Measurements from ENCODE around the gene EPHA2. TPM values are rescaled to one million over a fixed set of nuclear protein-coding genes. Genes with fewer than 3 reads are reported as not detected.

The EPHA2 gene
- total RNA-seq, 2 donors from 2014 or later, result 20.3 to 32.9 TPM

DNA sequence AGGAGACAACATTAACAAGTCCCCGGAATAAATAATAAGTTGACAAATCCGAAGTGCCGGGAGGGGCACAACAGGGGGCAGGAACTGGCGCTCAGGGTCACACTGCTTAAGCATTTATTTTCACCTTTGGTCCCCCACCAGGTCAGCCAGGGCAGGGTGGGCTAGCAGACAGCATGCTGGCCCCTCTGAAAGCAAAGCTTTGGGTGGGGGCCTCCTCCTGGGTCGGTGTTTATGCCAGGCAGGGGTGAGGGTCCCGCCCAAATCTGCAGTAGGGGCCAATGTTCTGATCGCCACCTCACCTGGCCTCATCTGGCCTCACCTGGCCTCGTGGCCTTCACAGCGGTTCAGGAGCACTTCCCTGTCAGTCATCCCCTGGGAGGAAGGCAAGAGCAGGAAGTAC is 74.2 kb downstream of the EPHA2 start:
- DNase-seq (ENCODE audit: low spot score) (no peak), ATAC-seq (ENCODE audit: insufficient number of reproducible peaks, low FRiP score, low read depth) (no peak)
- Histone ChIP-seq H3K4me3 (no peak overlapping the region), H3K36me3 (no peaks in the 10 kb centered on the region), H3K9me3 (no peaks in the 10 kb centered on the region), H3K27me3 (replicated peaks; ENCODE audit: insufficient read depth) (no peaks in the 10 kb centered on the region), H3K4me1 (ENCODE audit: control insufficient read depth in 1 of 2, low read depth in 2 of 2) (peaks cover 0 to 8% of the 10 kb centered on the region in 2 donors), H3K27ac (no peak overlapping the region)
- TF ChIP-seq, protein P1, sequence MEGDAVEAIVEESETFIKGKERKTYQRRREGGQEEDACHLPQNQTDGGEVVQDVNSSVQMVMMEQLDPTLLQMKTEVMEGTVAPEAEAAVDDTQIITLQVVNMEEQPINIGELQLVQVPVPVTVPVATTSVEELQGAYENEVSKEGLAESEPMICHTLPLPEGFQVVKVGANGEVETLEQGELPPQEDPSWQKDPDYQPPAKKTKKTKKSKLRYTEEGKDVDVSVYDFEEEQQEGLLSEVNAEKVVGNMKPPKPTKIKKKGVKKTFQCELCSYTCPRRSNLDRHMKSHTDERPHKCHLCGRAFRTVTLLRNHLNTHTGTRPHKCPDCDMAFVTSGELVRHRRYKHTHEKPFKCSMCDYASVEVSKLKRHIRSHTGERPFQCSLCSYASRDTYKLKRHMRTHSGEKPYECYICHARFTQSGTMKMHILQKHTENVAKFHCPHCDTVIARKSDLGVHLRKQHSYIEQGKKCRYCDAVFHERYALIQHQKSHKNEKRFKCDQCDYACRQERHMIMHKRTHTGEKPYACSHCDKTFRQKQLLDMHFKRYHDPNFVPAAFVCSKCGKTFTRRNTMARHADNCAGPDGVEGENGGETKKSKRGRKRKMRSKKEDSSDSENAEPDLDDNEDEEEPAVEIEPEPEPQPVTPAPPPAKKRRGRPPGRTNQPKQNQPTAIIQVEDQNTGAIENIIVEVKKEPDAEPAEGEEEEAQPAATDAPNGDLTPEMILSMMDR (IDR thresholded peaks at IDR 0.05), result no peak

DNA sequence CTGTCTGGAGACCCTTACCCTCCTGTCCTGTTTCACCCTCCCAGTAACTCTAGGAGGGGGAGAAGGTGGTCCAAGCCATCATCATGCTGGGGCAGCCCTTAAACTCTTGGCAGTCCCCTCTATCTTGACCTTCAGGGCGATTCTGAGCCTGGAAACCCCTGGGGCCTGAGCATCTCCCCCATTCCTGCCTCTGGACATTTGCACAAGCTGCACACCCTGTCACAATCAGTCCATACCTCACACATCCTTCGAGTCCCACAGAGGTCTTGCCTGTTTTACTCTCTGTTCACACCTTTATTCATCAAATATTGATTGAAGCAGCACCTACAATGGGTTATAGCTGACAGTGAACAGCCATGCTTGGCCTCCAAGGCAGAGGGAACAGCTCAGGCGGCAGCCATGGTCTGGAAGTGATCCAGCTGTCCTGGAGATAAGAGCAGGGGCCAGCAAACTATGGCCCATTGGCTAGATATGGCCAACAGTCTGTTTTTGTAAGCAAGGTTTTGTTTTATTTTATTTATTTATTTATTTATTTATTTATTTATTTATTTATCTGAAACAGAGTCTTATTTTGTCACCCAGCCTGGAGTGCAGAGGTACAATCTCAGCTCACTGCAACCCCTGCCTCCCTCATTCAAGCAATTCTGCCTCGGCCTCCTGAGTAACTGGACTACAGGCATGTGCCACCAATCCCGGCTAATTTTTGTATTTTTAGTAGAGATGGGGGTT is 75.3 kb downstream of the EPHA2 start:
- Histone ChIP-seq H3K9me3 (no peaks in the 10 kb centered on the region), H3K27ac (no peak overlapping the region), H3K4me1 (ENCODE audit: control insufficient read depth in 1 of 2, low read depth in 2 of 2) (peaks cover 0 to 15% of the 10 kb centered on the region in 2 donors), H3K36me3 (no peaks in the 10 kb centered on the region), H3K27me3 (replicated peaks; ENCODE audit: insufficient read depth) (no peaks in the 10 kb centered on the region), H3K4me3 (no peak overlapping the region)
- DNase-seq (ENCODE audit: low spot score), result no peak
- TF ChIP-seq, protein P1 (IDR thresholded peaks at IDR 0.05), result no peak
- ATAC-seq (ENCODE audit: insufficient number of reproducible peaks, low FRiP score, low read depth), result no peak

DNA sequence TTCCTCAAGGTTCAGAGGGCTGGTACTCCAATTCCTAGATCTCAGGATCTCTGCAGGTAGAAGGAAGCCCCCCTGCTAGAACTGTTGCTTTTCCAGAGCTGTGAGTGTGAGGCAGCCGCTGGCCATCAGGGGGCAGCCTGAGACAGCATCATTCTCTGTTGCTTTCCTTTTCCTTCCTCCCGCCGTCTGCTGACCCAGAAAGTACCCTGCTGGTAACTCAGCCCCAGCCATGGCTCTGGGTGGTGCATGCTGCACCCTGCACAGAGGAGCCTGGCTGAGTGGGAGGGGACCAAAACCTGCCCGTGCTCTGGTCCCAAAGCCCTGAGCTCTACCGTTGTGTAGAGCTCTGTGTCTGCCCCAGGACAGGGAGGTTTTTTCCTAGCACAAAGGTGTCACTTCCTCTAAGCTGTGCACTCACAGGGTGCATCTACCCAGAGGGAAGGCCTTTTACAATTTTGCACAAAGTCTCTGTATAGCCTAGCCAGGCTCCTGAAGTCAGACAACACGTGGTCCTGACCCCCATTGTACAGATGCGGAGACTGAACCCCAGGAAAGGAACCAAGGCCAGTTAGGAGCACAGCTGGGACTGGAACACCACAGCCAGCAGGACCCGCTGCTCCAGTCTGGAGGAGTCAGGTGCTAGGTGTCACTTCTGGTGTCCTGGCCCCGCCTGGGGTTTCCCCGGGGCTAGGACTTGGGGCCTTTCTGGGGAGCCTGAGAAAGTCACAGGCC is 76.8 kb downstream of the EPHA2 start:
- Histone ChIP-seq H3K36me3 (no peaks in the 10 kb centered on the region), H3K27ac (no peak overlapping the region), H3K4me1 (ENCODE audit: control insufficient read depth in 1 of 2, low read depth in 2 of 2) (peaks cover 3 to 30% of the 10 kb centered on the region in 2 donors), H3K27me3 (replicated peaks; ENCODE audit: insufficient read depth) (no peaks in the 10 kb centered on the region), H3K4me3 (no peak overlapping the region), H3K9me3 (no peaks in the 10 kb centered on the region)
- TF ChIP-seq, protein P1 (IDR thresholded peaks at IDR 0.05), result peak; percentile 91
- DNase-seq (ENCODE audit: low spot score) (no peak), ATAC-seq (ENCODE audit: insufficient number of reproducible peaks, low FRiP score, low read depth) (peak; percentile 34)

DNA sequence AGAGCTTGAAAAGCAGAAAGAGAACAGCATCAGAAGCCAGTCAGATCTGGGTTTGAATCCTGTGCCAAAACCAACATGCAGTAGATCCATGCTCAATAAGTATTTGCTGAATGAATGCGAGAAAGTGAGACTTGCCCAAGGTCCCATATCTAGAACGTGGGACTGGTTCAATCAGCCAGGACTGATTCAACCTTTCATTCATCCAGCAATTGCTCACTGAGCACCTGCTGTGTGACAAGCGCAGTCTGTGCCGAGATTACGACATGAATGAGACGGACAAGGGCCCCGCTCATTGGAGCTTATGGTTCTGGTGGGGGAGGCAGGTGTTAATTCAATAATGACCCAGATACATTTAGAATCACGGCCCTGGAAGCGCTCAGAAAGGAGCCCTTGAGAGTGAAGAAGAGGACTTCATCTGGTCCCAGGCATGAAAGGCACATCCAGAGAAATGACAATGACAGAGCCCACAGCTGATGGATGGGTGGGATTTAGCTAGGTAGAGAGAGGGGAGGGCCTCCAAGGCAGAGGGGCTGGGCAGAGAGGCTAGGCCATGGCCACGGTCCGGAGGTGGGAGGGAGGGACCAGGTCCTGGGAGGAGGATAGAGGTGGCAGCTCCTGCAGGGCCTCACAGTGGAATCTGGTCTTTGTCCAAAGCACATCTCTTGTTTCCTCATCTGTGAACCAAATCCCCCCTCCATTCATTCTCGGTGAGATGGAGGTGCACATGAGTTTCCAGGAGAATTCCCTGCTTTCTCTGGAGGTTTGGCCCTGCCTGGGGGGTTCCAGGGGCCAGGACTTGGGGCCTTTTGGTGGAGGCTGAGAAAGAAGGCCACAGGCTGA is 78.2 kb downstream of the EPHA2 start:
- no peaks in the 10 kb centered on the region for H3K36me3 ChIP-seq
- no peak for DNase-seq (ENCODE audit: low spot score)
- no peak for ATAC-seq (ENCODE audit: insufficient number of reproducible peaks, low FRiP score, low read depth)
- H3K27ac ChIP-seq, result no peak overlapping the region
- TF ChIP-seq, protein P1 (IDR thresholded peaks at IDR 0.05), result no peak
- no peaks in the 10 kb centered on the region for H3K27me3 ChIP-seq (replicated peaks; ENCODE audit: insufficient read depth)
- H3K9me3 ChIP-seq, result no peaks in the 10 kb centered on the region
- peaks cover 6 to 42% of the 10 kb centered on the region in 2 donors for H3K4me1 ChIP-seq (ENCODE audit: control insufficient read depth in 1 of 2, low read depth in 2 of 2)
- no peak overlapping the region for H3K4me3 ChIP-seq

DNA sequence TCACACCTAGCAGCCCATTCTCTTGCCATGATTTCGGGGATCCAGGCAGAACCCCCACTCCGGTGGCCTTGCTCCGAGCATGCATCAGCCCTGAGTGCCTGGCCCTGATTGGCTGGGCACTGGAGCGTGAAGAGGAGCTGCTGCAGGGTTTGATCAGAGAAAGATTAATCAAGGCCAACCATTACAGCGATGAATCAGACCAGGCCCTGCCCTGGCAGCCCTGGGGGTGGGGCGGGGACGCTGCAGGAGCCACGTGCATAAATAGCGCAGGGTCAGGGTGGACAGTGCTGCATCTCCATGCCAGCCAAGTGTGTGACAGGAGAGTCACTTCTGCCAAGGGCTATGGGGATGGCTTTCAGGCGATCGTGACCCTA is 79.0 kb downstream of the EPHA2 start:
- H3K9me3 ChIP-seq, result no peaks in the 10 kb centered on the region
- no peak overlapping the region for H3K27ac ChIP-seq
- ATAC-seq (ENCODE audit: insufficient number of reproducible peaks, low FRiP score, low read depth), result no peak
- peaks cover 6 to 42% of the 10 kb centered on the region in 2 donors for H3K4me1 ChIP-seq (ENCODE audit: control insufficient read depth in 1 of 2, low read depth in 2 of 2)
- TF ChIP-seq, protein P1 (IDR thresholded peaks at IDR 0.05), result no peak
- H3K36me3 ChIP-seq, result no peaks in the 10 kb centered on the region
- no peak for DNase-seq (ENCODE audit: low spot score)
- H3K4me3 ChIP-seq, result no peak overlapping the region
- no peaks in the 10 kb centered on the region for H3K27me3 ChIP-seq (replicated peaks; ENCODE audit: insufficient read depth)
